Stimulated activated CD4-positive, alpha-beta T cell treated with anti-CD3 and anti-CD28 coated beads, Interleukin-12 subunit alpha, Interleukin-12 subunit beta, amount 100 ng/mL, for 48 hours (primary cell): ENCODE measurements around the gene POLN.

Experiments used
- DNase-seq, 3 donors: peaks; one replicate each; pipeline ENCODE4 v3.0.0-alpha.2; 2020; ENCODE audit warnings: low read depth in 2 of 3, low spot score in 1 of 3

Gene POLN

DNA sequence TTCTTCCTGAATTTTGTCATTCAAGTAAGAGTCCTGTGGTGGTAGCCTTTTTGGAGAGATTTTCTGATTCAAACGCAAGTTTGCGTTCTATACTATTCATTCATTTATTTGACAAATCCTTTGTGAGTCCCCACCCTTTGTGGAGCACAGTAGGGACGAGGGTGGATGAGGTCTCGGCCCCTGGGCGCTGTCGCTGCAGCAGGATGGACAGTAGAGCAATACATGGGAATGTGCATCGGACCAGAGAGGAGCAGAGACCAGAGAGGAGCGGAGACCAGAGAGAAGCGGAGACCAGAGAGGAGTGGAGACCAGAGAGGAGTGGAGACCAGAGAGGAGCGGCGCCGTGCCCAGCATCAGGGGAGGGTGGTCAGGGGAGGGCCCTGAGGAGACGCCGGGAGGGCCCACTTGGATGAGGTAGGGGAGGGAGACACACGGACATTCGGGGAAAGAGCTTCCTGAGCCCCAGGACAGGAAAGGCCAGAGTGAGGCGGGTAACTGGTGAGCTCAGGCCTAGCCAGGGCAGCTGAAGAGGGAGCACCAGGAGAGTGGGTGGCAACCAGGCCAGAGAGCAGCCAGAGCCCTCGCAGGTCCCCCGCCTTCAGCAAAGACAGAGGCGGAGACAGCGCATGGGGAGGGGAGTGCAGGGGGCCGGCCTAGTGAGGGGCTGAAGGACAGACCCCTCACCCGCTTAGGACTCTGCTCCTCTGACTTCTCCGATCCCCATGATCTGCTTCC lies 115.4 kb downstream of the POLN start:
- DNase-seq, result no peak

GRCh38 chr4:2125831-2126230 lies 116.1 kb downstream of the POLN start:
- DNase-seq, result no peak

GRCh38 chr4:2125023-2125422 lies 116.9 kb downstream of the POLN start:
- DNase-seq, result no peak

DNA sequence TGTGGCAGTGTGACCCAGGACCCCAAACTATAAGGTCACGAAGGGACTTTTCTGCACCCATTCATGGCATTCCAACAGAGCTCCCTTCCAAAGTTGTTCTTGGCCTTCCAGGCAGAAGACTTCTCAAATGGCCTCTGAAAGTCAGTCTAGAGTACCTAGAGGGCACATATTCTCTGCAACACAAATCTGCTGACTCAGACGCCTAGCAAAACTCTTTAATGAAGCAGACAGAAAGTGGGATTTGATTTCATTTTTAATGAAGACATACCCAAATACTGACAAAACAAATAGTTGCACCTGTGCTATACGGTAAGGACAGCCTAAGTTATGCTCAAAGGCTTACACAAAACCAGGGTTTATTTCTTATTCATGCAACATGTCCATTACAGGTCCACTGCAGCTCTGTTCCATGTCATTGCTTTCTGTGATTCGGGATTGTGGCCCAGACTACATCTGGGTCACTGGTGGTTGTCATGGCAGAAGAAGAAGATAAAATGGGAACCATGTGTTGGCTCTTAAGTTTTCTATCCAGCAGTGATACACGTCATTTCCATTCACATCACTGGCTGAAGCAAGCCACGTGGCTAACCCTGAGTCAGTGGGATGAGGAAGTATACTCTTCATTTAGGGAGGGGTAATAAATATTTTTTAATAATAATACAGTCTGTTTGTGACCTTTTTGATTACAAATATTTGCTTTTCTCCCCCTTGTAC lies 125.1 kb downstream of the POLN start:
- no peak for DNase-seq

GRCh38 chr4:2105559-2105958 lies 136.4 kb downstream of the POLN start:
- DNase-seq, result no peak

GRCh38 chr4:2104556-2105345 lies 137.2 kb downstream of the POLN start:
- DNase-seq, result no peak

GRCh38 chr4:2103843-2104547 lies 137.9 kb downstream of the POLN start:
- DNase-seq, result no peak

GRCh38 chr4:2103127-2103842 lies 138.6 kb downstream of the POLN start:
- no peak for DNase-seq

- no peak for DNase-seq
Measured at GRCh38 chr4:2102045-2102883, 139.7 kb downstream of the POLN start.

GRCh38 chr4:2101346-2102044 lies 140.4 kb downstream of the POLN start:
- no peak for DNase-seq

DNA sequence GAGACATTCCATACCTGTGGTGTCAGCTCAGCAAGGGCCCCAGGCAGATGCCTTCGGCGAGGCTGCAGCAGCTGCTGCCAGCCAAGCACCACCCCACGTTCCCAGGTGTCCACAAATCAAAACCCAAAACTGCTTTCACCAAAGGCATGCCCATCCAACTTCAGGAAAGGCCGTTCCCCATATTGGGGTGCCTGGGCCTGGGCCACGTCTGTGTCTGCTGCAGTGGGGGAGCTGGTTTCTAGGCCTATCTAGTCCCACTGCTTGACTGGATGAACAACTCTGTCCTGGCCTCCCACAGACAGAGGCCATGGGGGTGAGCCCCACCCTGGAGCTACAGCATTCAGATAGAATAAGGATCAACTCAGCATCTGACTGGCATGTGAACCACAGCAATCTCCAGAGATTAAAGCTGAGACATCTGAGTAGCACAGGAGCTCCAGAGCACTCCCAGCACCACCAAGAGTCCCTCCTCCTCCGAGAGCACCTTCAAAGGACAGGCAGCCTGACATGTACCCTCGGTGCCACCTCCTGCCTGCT lies 145.8 kb downstream of the POLN start:
- DNase-seq, result no peak

- DNase-seq, result no peak
Measured at GRCh38 chr4:2095236-2096072, 146.5 kb downstream of the POLN start.

DNA sequence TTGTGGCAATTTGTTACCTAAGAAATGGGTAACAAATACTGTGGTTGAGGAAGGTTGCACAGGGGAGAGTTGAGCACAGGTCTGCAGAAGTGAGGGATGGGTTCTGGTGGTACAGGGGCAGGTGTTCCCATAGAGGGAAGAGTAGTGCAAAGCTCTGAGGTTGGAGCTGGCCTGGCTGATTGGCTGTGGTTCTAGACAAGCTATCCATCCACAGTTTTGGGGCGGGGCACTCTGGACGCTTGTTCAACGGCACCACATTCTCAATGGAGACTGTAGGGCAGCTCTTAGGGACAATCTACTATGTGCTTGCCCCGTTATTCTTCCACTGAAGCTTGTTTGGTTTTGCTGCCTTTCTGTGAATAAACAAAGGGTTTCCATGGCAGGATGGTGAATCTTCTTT lies 147.4 kb downstream of the POLN start:
- DNase-seq, result no peak

DNA sequence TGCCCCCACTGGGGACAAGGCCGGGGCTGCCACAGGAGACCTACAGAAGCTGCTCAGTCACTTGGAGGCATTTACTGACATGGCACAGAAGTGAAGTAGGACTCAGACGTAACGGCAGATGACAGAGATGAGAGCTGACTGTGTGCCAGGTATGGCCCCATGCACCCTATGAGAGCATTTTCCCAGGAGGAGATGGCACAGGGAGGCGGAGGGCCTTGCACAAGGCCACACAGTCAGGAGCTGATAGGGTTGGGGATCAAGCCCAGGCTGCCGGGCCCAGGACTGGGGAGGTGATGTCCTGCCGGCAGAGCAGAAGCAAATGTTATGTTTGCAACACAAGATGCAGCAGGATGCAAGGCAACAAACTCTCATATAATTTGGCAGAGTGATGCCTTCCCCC lies 148.7 kb downstream of the POLN start:
- no peak for DNase-seq

GRCh38 chr4:2092669-2093053 lies 149.3 kb downstream of the POLN start:
- no peak for DNase-seq

DNA sequence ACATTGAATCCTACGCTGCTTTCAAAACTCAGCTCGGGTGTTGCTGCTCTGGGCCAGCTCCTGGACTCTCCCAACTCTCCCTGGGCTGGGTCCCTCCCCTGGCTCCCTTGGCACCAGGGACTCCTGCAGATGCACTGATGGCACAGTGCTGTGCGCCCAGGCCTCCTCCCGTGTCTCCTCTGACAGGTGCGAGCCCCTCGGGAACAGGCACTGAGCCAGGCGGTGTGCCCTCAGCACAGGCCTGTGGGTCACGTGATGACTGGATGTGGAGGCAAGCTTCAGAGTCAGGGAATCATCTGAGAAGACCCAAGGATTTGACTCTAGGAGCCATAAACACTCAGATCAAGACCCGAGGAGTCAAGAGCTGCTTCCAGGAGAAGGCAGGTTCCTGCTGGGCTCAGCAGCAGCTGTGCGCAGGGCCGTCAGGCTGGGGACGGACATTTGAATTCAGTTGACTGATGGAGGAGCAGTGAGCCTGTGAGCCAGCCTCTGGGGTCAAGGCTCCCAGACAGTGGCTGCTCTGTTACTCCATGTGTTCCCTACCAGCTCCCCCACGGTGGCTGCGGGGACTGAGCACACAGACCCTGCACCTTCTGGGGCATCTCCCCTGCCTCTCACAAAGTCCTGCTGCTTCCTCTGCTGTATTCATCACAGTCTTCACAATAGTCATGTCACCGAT lies 149.8 kb downstream of the POLN start:
- no peak for DNase-seq

DNA sequence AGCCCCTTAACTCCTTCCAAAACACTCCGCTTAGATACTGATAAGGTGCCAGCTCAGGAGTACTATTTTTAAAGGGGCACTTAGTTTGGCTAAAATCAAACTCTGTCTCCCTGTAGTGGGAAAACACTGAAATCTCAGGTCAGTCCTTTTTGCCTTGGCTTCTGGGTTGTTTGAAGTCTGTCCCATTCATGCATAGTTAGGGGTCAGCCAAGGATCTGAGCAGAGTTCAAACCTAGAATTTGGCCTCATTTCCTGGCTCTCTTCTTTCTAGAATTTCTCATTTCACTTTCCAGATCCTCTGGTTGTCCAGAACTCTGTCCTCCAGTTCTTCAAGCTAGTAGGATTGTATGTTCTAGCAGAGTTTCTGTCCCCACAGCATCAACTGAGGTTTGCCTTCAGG lies 151.3 kb downstream of the POLN start:
- DNase-seq, result no peak

- DNase-seq, result no peak
Measured at GRCh38 chr4:2089222-2089621, 152.7 kb downstream of the POLN start.
